Brain pericyte (primary cell): ENCODE results near the gene MNX1.

ENCODE experiments used
- DNase-seq: peaks from one replicate; pipeline ENCODE4 v3.0.0-alpha.2; 2012; ENCODE audit warnings: low read depth, low spot score

Gene MNX1

GRCh38 chr7:157032644-157033482 lies 22.4 kb upstream of the MNX1 start:
- no peak for DNase-seq

- no peak for DNase-seq
Measured at GRCh38 chr7:157032128-157032527, 21.7 kb upstream of the MNX1 start.

- no peak for DNase-seq
Measured at GRCh38 chr7:157028199-157028903, 17.9 kb upstream of the MNX1 start.

- DNase-seq = no peak
Measured at GRCh38 chr7:157027568-157028198, 17.2 kb upstream of the MNX1 start.

- no peak for DNase-seq
Measured at GRCh38 chr7:157024716-157025115, 14.3 kb upstream of the MNX1 start.

GRCh38 chr7:157023589-157023905 lies 13.1 kb upstream of the MNX1 start:
- DNase-seq = no peak

- no peak for DNase-seq
Measured at GRCh38 chr7:157022681-157023588, 12.5 kb upstream of the MNX1 start.

GRCh38 chr7:157021871-157022680 lies 11.6 kb upstream of the MNX1 start:
- DNase-seq = no peak

GRCh38 chr7:157021071-157021870 lies 10.8 kb upstream of the MNX1 start:
- DNase-seq = no peak

- DNase-seq = no peak
Measured at GRCh38 chr7:157020514-157021070, 10.1 kb upstream of the MNX1 start.

- DNase-seq = no peak
Measured at GRCh38 chr7:157019718-157020451, 9.4 kb upstream of the MNX1 start.

- DNase-seq = no peak
Measured at GRCh38 chr7:157018997-157019608, 8.6 kb upstream of the MNX1 start.

- DNase-seq = no peak
Measured at GRCh38 chr7:157018328-157018996, 8.0 kb upstream of the MNX1 start.

GRCh38 chr7:157017603-157018327 lies 7.3 kb upstream of the MNX1 start:
- DNase-seq = no peak

GRCh38 chr7:157017149-157017548 lies 6.7 kb upstream of the MNX1 start:
- DNase-seq = no peak

GRCh38 chr7:157016352-157017041 lies 6.0 kb upstream of the MNX1 start:
- no peak for DNase-seq

GRCh38 chr7:157016024-157016351 lies 5.5 kb upstream of the MNX1 start:
- DNase-seq = no peak
